ENCODE results near the gene CCDC134.
"Not testable (repeated sequence)": the region's sequence is repeated elsewhere in the genome, so short reads cannot be mapped to it uniquely, and the experiment has no call there.

Gene CCDC134

DNA sequence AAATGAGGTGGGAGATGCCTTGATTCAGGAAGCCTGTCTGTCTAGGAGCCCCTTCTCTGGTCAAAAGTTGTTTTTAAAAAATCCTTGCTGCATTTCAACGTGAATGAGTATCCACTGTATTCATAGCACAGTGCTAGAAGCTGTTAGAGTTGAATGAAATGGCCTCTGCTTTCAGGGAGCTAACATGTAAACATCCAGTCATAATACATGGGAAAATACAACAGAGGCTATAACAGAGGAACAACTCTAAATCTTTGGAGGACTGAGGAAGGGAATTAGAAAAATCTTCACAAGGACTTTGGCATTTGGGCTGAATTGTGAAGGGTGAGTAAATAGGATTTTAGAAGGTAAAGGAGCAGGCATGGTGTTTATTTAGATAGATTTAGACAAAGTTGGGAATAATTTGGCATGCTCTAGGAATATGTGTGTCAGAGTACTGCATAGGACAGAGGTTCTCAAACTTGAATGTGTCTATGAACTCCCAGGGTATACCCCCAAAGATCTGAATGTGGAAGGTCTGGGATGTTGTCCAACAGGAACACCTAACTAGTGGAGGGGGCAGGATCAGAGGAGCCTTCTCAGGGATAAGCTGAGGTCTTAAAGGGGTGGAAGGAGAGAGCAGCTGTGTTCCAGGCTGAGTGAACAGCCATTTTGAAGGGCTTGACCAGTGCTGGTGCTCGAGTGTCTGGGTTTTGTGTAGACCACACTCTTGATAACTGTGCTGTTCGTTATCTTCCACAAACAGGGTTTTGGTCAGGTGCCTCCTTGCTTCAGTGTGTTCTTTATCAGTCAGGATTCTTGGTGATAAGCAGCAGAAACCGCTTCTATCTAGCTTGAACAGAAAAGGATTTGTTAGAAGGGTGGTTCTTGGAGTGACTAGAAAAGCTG, 45.1 kb downstream of the CCDC134 start:
- no peak for DNase-seq

GRCh38 chr22:41846268-41846987, 45.9 kb downstream of the CCDC134 start:
- no peak for DNase-seq

- DNase-seq = no peak
These were observed 46.8 kb downstream of the CCDC134 start for GRCh38 chr22:41847300-41847699.

- DNase-seq = no peak
These were observed 48.0 kb downstream of the CCDC134 start for GRCh38 chr22:41848468-41848867.

GRCh38 chr22:41856469-41856868, 56.0 kb downstream of the CCDC134 start:
- no peak for DNase-seq

- no peak for DNase-seq
These were observed 56.8 kb downstream of the CCDC134 start for GRCh38 chr22:41857155-41857859.

GRCh38 chr22:41857860-41858199, 57.4 kb downstream of the CCDC134 start:
- DNase-seq = no peak

- DNase-seq = no peak
These were observed 61.7 kb downstream of the CCDC134 start for GRCh38 chr22:41862160-41862529.

- no peak for DNase-seq
These were observed 62.2 kb downstream of the CCDC134 start for GRCh38 chr22:41862530-41863266.

- DNase-seq = no peak
These were observed 63.0 kb downstream of the CCDC134 start for GRCh38 chr22:41863472-41863871.

DNA sequence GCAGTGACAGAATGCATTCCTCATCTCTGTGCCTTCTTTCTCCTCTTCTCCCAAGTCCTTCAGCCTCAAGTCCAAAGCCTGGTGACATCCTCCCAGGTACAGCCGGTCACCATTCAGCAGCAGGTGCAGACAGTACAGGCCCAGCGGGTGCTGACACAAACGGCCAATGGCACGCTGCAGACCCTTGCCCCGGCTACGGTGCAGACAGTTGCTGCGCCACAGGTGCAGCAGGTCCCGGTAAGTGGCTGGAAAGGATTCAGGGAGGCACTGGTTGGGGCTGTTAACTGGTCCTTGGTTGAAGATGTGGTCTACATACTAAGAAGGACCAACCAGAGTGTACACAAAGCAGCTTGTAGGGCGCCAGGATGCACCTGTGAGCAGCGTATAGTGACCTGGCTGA, 68.1 kb downstream of the CCDC134 start:
- no peak for DNase-seq

DNA sequence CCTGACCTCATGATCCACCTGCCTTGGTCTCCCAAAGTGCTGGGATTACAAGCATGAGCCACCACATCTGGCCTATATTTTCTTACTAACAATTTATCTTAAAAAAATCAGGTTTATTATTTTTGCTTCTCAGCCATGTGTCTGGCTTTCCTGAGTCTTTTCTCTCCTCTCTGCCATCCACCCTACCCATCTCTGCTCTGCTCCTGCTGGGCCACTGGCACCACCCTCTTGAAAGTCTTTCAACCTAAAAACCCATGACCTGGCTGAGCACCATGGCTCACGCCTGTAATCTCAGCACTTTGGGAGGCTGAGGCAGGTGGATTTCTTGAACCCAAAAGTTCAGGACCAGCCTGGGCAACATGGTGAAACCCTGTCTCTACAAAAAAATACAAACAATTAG, 69.6 kb downstream of the CCDC134 start:
- not testable (repeated sequence) for DNase-seq

- no peak for DNase-seq
These were observed 70.3 kb downstream of the CCDC134 start for GRCh38 chr22:41870786-41871185.

DNA sequence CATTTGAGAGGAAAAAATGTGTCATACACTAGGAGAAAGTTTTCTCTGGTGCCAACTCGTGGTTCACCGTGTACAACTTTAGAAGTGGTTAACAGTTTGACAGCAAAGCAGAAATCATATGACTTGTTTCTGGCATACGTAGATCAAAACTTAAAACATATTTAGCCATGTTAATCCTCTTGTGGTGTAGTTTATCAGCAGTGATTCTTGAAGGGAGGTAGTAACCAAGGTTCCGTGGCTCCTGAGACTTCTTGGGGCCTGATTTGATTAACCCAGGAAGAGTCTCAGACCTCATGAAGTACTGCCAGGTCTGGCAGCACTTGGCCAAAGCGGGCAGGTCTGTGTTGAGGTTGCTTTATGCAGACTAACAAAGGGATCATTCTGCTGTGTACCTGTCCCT, 72.9 kb downstream of the CCDC134 start:
- no peak for DNase-seq

- no peak for DNase-seq
These were observed 73.6 kb downstream of the CCDC134 start for GRCh38 chr22:41874090-41874489.

- no peak for DNase-seq
These were observed 75.2 kb downstream of the CCDC134 start for GRCh38 chr22:41875531-41876270.
